Rectal smooth muscle tissue (tissue), 1 donor: ENCODE results near the gene KPNA1.

Experiments
- H3K27ac ChIP-seq: one replicate; pipeline ENCODE4 v1.7.0; 2013; ENCODE audit warnings: low read depth, low read length, inconsistent platforms
- H3K27me3 ChIP-seq: one replicate; pipeline ENCODE4 v1.7.0; 2013; ENCODE audit warnings: low read length; ENCODE audit not compliant: control insufficient read depth, insufficient read depth
- H3K36me3 ChIP-seq: one replicate; pipeline ENCODE4 v1.7.0; 2013; ENCODE audit warnings: low read length; ENCODE audit not compliant: control insufficient read depth, insufficient read depth
- H3K4me1 ChIP-seq: one replicate; pipeline ENCODE4 v1.7.0; 2013; ENCODE audit warnings: low read length; ENCODE audit not compliant: control insufficient read depth, insufficient read depth
- H3K4me3 ChIP-seq: one replicate; pipeline ENCODE4 v1.7.0; 2013; ENCODE audit warnings: low read length
- H3K9ac ChIP-seq: one replicate; pipeline ENCODE4 v1.7.0; 2013; ENCODE audit warnings: low read length

Gene KPNA1

GRCh38 chr3:122514123-122515019, at the start of gene KPNA1:
Gene KPNA1, minus strand, starts transcription at chr3:122514939. Its CDS starts 18,374 bp downstream, at chr3:122496565.
- no peaks in the 10 kb centered on the region for H3K36me3 ChIP-seq
- peaks cover 6% of the 10 kb centered on the region for H3K4me1 ChIP-seq
- peak within 1 kb of the TSS; percentile 94 for H3K27ac ChIP-seq
- H3K27me3 ChIP-seq = no peaks in the 10 kb centered on the region
- peak within 1 kb of the TSS; percentile 62 for H3K9ac ChIP-seq
- peak within 1 kb of the TSS; percentile 76 for H3K4me3 ChIP-seq

- Histone ChIP-seq H3K9ac (peak within 1 kb of the TSS; percentile 91), H3K27ac (peak within 1 kb of the TSS; percentile 94), H3K27me3 (no peaks in the 10 kb centered on the region), H3K36me3 (peaks cover 12% of the 10 kb centered on the region), H3K4me3 (peak within 1 kb of the TSS; percentile 73), H3K4me1 (peaks cover 23% of the 10 kb centered on the region)
Measured at GRCh38 chr3:122564155-122564912, 49.6 kb upstream of the KPNA1 start, which contains the start of the genes DTX3L and PARP9. Gene DTX3L, plus strand, starts transcription at chr3:122564338. Its CDS starts 89 bp downstream, at chr3:122564427. Gene PARP9, minus strand, starts transcription at chr3:122564300. Its CDS starts 4,680 bp downstream, at chr3:122559620.

GRCh38 chr3:122563717-122564025, 48.9 kb upstream of the KPNA1 start:
- Histone ChIP-seq H3K36me3 (peaks cover 9% of the 10 kb centered on the region), H3K4me3 (peak overlapping the region; percentile 73), H3K27ac (peak overlapping the region; percentile 94), H3K27me3 (no peaks in the 10 kb centered on the region), H3K4me1 (peaks cover 17% of the 10 kb centered on the region), H3K9ac (peak overlapping the region; percentile 83)

DNA sequence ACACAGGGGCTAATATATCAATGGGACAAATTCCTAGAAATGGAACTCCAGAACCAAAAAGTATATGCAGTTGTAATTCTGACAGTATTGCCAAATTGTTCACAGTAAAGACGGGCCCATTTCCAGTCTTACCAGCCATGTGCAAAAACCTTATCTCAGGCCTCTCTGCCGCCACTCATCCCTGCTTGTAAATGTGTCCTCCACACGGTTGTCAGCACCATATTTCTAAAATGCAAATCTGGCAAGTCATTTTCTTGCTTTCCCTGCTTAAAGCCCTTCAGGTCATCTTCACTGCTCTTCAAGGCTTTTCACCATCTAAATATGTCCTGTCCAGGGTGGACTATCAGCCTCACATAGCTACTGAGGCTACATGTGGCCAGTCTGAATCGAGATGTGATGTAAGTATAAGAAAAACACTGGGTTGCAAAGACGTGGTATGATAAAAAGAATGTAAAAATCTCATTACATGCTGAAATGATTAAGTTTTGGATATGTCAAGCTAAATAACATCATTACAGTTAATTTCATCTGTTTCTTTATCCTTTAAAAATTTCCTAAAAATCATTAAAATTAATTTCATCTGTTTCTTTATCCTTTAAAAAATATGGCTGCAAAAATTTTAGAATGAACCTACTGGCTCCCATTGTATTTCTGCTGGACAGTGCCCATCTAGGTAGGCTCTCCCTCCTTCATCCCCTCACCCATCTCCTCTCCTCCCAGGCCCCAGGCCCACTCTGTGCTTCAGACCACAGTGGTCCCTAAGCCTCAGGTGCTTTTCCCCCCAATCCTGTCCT, 48.4 kb upstream of the KPNA1 start:
- Histone ChIP-seq H3K4me3 (peak overlapping the region; percentile 73), H3K4me1 (peaks cover 13% of the 10 kb centered on the region), H3K36me3 (peaks cover 12% of the 10 kb centered on the region), H3K27me3 (no peaks in the 10 kb centered on the region), H3K9ac (peak overlapping the region; percentile 83), H3K27ac (peak overlapping the region; percentile 94)

GRCh38 chr3:122560680-122561079, 45.9 kb upstream of the KPNA1 start:
- Histone ChIP-seq H3K27me3 (no peaks in the 10 kb centered on the region), H3K36me3 (peaks cover 9% of the 10 kb centered on the region), H3K27ac (no peak overlapping the region), H3K4me3 (no peak overlapping the region), H3K4me1 (peaks cover 15% of the 10 kb centered on the region), H3K9ac (no peak overlapping the region)

GRCh38 chr3:122559906-122560305, 45.2 kb upstream of the KPNA1 start:
- H3K9ac ChIP-seq = no peak overlapping the region
- H3K4me3 ChIP-seq = no peak overlapping the region
- H3K36me3 ChIP-seq = peaks cover 17% of the 10 kb centered on the region
- no peaks in the 10 kb centered on the region for H3K27me3 ChIP-seq
- H3K27ac ChIP-seq = no peak overlapping the region
- peaks cover 20% of the 10 kb centered on the region for H3K4me1 ChIP-seq

- Histone ChIP-seq H3K36me3 (peaks cover 21% of the 10 kb centered on the region), H3K4me3 (no peak overlapping the region), H3K4me1 (peaks cover 18% of the 10 kb centered on the region), H3K27ac (no peak overlapping the region), H3K9ac (no peak overlapping the region), H3K27me3 (no peaks in the 10 kb centered on the region)
Measured at GRCh38 chr3:122558605-122559004, 43.9 kb upstream of the KPNA1 start.

- peaks cover 21% of the 10 kb centered on the region for H3K36me3 ChIP-seq
- peaks cover 9% of the 10 kb centered on the region for H3K4me1 ChIP-seq
- H3K9ac ChIP-seq = no peak overlapping the region
- H3K4me3 ChIP-seq = no peak overlapping the region
- H3K27me3 ChIP-seq = no peaks in the 10 kb centered on the region
- H3K27ac ChIP-seq = no peak overlapping the region
Measured at GRCh38 chr3:122557356-122557755, 42.6 kb upstream of the KPNA1 start.

GRCh38 chr3:122555275-122556071, 40.7 kb upstream of the KPNA1 start:
- H3K4me3 ChIP-seq = no peak overlapping the region
- H3K27ac ChIP-seq = peak overlapping the region; percentile 71
- peaks cover 26% of the 10 kb centered on the region for H3K36me3 ChIP-seq
- H3K27me3 ChIP-seq = no peaks in the 10 kb centered on the region
- H3K4me1 ChIP-seq = peaks cover 7% of the 10 kb centered on the region
- H3K9ac ChIP-seq = no peak overlapping the region

DNA sequence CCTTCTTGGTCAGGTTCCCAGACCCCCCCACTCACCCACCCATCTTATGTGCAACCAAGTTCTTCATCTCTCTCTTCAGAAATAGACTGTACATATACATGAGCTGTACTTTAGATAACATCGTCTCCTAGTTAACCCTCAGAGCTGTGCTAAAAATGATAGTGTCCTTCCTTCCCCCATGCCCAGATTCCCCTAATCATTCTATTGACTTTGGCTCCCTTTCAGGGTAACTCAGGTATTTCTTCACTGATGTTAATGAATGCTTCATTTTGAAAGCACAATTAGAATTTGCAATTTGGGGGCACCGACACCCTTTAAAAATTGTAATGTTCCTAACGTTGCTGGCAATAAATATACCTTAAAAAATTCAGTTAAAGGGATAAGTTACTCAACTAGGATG, 38.4 kb upstream of the KPNA1 start:
- no peak overlapping the region for H3K27ac ChIP-seq
- H3K4me1 ChIP-seq = peaks cover 7% of the 10 kb centered on the region
- no peak overlapping the region for H3K4me3 ChIP-seq
- no peak overlapping the region for H3K9ac ChIP-seq
- H3K36me3 ChIP-seq = peaks cover 24% of the 10 kb centered on the region
- no peaks in the 10 kb centered on the region for H3K27me3 ChIP-seq

DNA sequence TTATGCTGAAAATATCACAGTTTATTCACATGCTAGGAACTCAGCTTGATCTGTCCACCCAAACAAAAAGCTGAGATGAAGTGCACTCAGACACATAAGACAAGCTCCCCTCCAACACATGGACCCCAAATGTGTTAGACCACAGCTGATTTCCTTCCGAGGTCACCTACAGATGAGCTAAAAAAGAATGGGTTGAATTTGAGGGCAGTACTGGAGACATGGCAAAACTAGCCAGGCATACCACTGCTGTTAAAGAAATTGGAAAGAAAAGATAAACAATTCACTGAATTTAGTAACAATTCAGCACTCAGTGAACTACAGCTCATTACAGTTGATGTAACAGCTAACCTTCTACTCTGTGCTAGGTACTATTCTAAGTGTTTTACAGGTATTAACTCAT, 33.9 kb upstream of the KPNA1 start:
- peaks cover 17% of the 10 kb centered on the region for H3K36me3 ChIP-seq
- H3K4me3 ChIP-seq = no peak overlapping the region
- no peaks in the 10 kb centered on the region for H3K27me3 ChIP-seq
- H3K4me1 ChIP-seq = no peaks in the 10 kb centered on the region
- no peak overlapping the region for H3K9ac ChIP-seq
- no peak overlapping the region for H3K27ac ChIP-seq
